K562 (cell line): Measurements from ENCODE around the gene NECAB2. TPM values are rescaled to one million over a fixed set of nuclear protein-coding genes. Genes with fewer than 3 reads are reported as not detected.

Experiments
- CBFA2T2 ChIP-seq: fragments of 450-650 bp; conservative IDR thresholded peaks from 2 replicates; pipeline ENCODE4 v1.6.1; 2017; ENCODE audit warnings: mild to moderate bottlenecking
- CBX5 ChIP-seq: IDR thresholded peaks from 2 replicates; pipeline ENCODE4 v1.6.1; 2014; ENCODE audit warnings: low read depth, borderline replicate concordance
- FOXK2 ChIP-seq, 2 experiments: fragments of 450-650 bp; IDR thresholded peaks in 1 of 2; conservative IDR thresholded peaks in 1 of 2; 2 replicates each; pipeline ENCODE4 v1.6.1; 2016; ENCODE audit warnings: low read depth in 2 of 2, mild to moderate bottlenecking in 1 of 2
- MEIS2 ChIP-seq: fragments of 450-650 bp; IDR thresholded peaks from 2 replicates; pipeline ENCODE4 v1.6.1; 2014; ENCODE audit warnings: mild to moderate bottlenecking; ENCODE audit not compliant: partially characterized antibody
- NUFIP1 ChIP-seq: fragments of 450-650 bp; IDR thresholded peaks from 2 replicates; pipeline ENCODE4 v1.6.1; 2018; ENCODE audit not compliant: partially characterized antibody
- PML ChIP-seq: IDR thresholded peaks from 2 replicates; pipeline ENCODE4 v1.6.1; 2012; ENCODE audit warnings: low read length, inconsistent platforms
- RAD51 ChIP-seq: fragments of 450-650 bp; IDR thresholded peaks from 2 replicates; pipeline ENCODE4 v1.7.1; 2016; ENCODE audit warnings: low read depth, mild to moderate bottlenecking, borderline replicate concordance
- RBM34 ChIP-seq: fragments of 200-400 bp; formaldehyde crosslinking; IDR thresholded peaks from 2 replicates; pipeline ENCODE4 v1.6.1; 2018; ENCODE audit warnings: low read length, borderline replicate concordance; ENCODE audit not compliant: insufficient read depth
- SNRNP70 ChIP-seq: fragments of 200-400 bp; formaldehyde crosslinking; optimal IDR thresholded peaks from 2 replicates; pipeline ENCODE3; 2017; ENCODE audit warnings: low read depth, low read length
- polyA plus RNA-seq, 8 experiments: library from polyadenylated mRNA; depleted of rRNA in 4 of 8; stranded (reverse) in 5 of 8; unstranded in 3 of 8; fragments of >200 nt; fragmentation: Nextera tagmentation in 2 of 8; fragmentation: Illumina TruSeq in 1 of 8; extraction: Ambion mirVana in 2 of 8; extraction: Trizol in 1 of 8; gene quantifications; 2 replicates each; pipeline versions ENCODE4 v1.2.1 to v1.2.3, GENCODE V29; 2011 to 2014; ENCODE audit warnings: inconsistent platforms in 1 of 8, missing spikeins in 1 of 8
- total RNA-seq, 7 experiments: library from RNA; depleted of rRNA in 6 of 7; stranded (reverse); fragments of >200 nt in 6 of 7; fragmentation: Illumina TruSeq in 2 of 7; extraction: Trizol in 2 of 7; gene quantifications; 2 replicates each; pipeline versions ENCODE4 v1.2.1 to v1.2.3, GENCODE V29; 2011 to 2021; ENCODE audit warnings: low replicate concordance in 1 of 7
- TF ChIP-seq, protein P1 (sequence below), 2 experiments: fragments of 450-650 bp; formaldehyde crosslinking in 1 of 2; IDR thresholded peaks; 2 replicates each; pipeline versions ENCODE4 v1.4.0 to v1.6.1; 2014 to 2020; ENCODE audit warnings: mild to moderate bottlenecking in 2 of 2, borderline replicate concordance in 1 of 2, low read depth in 1 of 2
- TF ChIP-seq, protein P2 (sequence below), 2 experiments: IDR thresholded peaks in 1 of 2; conservative IDR thresholded peaks in 1 of 2; 2 replicates each; pipeline ENCODE4 v1.6.1; 2016; ENCODE audit warnings: low read depth in 2 of 2, mild to moderate bottlenecking in 1 of 2, missing compliant biosample characterization in 1 of 2, missing genetic modification characterization in 1 of 2, moderate library complexity in 1 of 2
- TF ChIP-seq, protein P3 (sequence below): sonication (generic); formaldehyde crosslinking; IDR thresholded peaks from 2 replicates; pipeline ENCODE4 v1.8.1; 2023; ENCODE audit warnings: missing genetic modification reagents, mild to moderate bottlenecking, borderline replicate concordance

The NECAB2 gene
- total and polyA plus RNA-seq, 9 of the 15 experiments (the other 6 are each of a cell fraction or from before 2014, with no cell fraction given), result 0.03 to 0.28 TPM; not detected in 7

DNA sequence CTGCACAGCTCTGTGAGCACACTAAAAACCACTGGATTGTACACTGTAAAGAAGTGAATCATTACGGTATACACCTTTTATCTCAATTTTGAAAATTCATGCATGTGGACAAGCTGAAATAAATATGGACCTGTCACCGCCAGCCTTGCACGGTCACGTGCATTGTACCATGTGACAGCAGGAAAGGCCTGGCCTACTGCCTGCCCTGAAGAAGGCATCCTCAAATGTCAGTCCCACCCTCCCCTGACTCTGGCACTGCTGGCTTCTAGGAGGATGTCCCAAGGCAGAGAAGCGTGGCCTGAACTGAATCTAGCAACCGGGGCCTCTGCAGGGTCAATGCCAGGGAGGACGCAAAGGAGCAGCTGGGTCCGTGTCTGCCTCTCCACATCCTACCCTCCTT is 39.9 kb downstream of the NECAB2 start (continued):
- TF ChIP-seq, protein P1, sequence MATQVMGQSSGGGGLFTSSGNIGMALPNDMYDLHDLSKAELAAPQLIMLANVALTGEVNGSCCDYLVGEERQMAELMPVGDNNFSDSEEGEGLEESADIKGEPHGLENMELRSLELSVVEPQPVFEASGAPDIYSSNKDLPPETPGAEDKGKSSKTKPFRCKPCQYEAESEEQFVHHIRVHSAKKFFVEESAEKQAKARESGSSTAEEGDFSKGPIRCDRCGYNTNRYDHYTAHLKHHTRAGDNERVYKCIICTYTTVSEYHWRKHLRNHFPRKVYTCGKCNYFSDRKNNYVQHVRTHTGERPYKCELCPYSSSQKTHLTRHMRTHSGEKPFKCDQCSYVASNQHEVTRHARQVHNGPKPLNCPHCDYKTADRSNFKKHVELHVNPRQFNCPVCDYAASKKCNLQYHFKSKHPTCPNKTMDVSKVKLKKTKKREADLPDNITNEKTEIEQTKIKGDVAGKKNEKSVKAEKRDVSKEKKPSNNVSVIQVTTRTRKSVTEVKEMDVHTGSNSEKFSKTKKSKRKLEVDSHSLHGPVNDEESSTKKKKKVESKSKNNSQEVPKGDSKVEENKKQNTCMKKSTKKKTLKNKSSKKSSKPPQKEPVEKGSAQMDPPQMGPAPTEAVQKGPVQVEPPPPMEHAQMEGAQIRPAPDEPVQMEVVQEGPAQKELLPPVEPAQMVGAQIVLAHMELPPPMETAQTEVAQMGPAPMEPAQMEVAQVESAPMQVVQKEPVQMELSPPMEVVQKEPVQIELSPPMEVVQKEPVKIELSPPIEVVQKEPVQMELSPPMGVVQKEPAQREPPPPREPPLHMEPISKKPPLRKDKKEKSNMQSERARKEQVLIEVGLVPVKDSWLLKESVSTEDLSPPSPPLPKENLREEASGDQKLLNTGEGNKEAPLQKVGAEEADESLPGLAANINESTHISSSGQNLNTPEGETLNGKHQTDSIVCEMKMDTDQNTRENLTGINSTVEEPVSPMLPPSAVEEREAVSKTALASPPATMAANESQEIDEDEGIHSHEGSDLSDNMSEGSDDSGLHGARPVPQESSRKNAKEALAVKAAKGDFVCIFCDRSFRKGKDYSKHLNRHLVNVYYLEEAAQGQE (IDR thresholded peaks at IDR 0.05; ENCODE audit: borderline replicate concordance), result 0 out of 2 replicates have a peak, but pooled peaks have one; percentile 31
- TF ChIP-seq, protein P1 (CRISPR knock-in tag; IDR thresholded peaks at IDR 0.05; ENCODE audit: low read depth), result no peak
- TF ChIP-seq SNRNP70 (no peak), CBFA2T2 (peak; percentile 51), MEIS2 (peak; percentile 58), CBX5 (no peak), PML (no peak), RAD51 (peak; percentile 91), NUFIP1 (no peak), FOXK2 (conservative IDR thresholded peaks at IDR 0.05 in 1 of 2, IDR thresholded peaks at IDR 0.05 in 1 of 2; ENCODE audit: low read depth in 2 of 2) (peak in 1 of 2 experiments; percentile 34; a peak in 1 of 4 replicates), RBM34 (no peak)
- TF ChIP-seq, protein P2, sequence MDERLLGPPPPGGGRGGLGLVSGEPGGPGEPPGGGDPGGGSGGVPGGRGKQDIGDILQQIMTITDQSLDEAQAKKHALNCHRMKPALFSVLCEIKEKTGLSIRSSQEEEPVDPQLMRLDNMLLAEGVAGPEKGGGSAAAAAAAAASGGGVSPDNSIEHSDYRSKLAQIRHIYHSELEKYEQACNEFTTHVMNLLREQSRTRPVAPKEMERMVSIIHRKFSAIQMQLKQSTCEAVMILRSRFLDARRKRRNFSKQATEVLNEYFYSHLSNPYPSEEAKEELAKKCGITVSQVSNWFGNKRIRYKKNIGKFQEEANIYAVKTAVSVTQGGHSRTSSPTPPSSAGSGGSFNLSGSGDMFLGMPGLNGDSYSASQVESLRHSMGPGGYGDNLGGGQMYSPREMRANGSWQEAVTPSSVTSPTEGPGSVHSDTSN (CRISPR knock-in tag; IDR thresholded peaks at IDR 0.05; ENCODE audit: low read depth), result no peak
- TF ChIP-seq, protein P2 (tag; conservative IDR thresholded peaks at IDR 0.05; ENCODE audit: low read depth), result peak; percentile 56
- TF ChIP-seq, protein P3, sequence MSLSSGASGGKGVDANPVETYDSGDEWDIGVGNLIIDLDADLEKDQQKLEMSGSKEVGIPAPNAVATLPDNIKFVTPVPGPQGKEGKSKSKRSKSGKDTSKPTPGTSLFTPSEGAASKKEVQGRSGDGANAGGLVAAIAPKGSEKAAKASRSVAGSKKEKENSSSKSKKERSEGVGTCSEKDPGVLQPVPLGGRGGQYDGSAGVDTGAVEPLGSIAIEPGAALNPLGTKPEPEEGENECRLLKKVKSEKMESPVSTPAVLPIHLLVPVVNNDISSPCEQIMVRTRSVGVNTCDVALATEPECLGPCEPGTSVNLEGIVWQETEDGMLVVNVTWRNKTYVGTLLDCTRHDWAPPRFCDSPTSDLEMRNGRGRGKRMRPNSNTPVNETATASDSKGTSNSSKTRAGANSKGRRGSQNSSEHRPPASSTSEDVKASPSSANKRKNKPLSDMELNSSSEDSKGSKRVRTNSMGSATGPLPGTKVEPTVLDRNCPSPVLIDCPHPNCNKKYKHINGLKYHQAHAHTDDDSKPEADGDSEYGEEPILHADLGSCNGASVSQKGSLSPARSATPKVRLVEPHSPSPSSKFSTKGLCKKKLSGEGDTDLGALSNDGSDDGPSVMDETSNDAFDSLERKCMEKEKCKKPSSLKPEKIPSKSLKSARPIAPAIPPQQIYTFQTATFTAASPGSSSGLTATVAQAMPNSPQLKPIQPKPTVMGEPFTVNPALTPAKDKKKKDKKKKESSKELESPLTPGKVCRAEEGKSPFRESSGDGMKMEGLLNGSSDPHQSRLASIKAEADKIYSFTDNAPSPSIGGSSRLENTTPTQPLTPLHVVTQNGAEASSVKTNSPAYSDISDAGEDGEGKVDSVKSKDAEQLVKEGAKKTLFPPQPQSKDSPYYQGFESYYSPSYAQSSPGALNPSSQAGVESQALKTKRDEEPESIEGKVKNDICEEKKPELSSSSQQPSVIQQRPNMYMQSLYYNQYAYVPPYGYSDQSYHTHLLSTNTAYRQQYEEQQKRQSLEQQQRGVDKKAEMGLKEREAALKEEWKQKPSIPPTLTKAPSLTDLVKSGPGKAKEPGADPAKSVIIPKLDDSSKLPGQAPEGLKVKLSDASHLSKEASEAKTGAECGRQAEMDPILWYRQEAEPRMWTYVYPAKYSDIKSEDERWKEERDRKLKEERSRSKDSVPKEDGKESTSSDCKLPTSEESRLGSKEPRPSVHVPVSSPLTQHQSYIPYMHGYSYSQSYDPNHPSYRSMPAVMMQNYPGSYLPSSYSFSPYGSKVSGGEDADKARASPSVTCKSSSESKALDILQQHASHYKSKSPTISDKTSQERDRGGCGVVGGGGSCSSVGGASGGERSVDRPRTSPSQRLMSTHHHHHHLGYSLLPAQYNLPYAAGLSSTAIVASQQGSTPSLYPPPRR (CRISPR knock-in tag), result no peak
